NCI-H1105 treated with DMSO at 0.1 percent for 48 hours (cell line): ENCODE data around the gene FAM174C.
A peak's percentile ranks its signal among the peaks of the same experiment; 100 is the strongest.

Experiments
- DNase-seq: peaks from one replicate; lab custom pipeline; 2025; lab: John Stamatoyannopoulos, UW

Gene FAM174C

DNA sequence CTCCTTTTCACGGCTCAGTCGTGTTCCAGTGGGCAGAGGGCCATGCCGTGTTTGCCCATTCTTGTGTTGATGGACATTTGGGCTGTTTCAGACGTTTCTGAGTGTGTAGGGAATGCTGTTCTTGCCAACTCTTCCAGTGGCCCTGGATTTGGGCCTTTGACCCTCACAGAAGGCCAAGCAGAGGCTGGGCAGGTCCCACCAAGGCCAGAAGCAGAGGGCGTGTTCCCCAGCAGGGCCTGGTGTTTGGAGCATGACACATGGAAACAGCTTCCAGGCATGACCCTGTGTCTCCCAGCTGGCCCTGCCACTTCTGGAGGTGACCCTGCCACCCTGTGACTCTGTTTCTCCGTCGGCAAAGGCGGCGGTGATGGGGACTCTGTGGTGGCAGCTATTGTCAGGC lies 46.2 kb downstream of the FAM174C start:
- DNase-seq: no peak

DNA sequence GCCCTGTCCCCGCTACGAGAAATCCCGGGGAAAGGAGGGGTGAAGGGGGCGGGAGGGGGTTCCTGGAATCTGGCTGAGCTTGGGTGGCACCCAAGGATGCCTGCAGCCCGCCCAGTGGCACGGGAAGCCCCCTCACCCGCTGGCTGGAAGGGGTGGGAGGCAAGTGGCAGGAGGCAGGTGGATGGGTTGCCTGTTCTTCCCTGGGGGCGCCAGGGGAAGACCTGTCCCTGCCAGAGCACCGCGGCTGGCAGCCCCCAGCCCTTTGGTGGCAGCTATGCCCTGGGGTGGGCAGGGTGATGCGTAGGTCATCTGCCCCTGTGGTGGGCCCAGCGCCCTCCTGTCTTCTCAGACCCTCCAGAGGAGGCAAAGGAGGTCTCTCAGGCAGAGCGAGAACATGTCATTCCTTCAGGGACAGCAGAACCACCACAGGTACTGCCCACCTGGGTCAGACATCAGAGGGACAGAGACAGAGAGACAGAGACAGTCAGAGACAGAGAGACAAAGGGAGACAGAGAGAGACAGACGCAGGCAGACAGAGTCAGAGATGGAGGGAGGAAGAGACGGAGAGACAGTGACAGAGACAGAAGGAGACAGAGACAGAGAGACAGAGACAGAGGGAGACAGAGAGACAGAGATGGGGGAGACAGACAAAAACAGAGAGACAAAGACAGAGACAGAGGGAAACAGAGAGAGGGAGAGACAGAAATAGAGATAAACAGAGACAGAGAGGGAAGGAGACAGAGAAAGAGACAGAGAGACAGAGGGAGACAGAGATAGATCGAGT lies 47.1 kb downstream of the FAM174C start:
- no peak for DNase-seq

GRCh38 chr19:1324249-1324805 lies 49.0 kb downstream of the FAM174C start:
- no peak for DNase-seq

GRCh38 chr19:1324806-1325567 lies 49.7 kb downstream of the FAM174C start:
- peak; percentile 55 for DNase-seq

DNA sequence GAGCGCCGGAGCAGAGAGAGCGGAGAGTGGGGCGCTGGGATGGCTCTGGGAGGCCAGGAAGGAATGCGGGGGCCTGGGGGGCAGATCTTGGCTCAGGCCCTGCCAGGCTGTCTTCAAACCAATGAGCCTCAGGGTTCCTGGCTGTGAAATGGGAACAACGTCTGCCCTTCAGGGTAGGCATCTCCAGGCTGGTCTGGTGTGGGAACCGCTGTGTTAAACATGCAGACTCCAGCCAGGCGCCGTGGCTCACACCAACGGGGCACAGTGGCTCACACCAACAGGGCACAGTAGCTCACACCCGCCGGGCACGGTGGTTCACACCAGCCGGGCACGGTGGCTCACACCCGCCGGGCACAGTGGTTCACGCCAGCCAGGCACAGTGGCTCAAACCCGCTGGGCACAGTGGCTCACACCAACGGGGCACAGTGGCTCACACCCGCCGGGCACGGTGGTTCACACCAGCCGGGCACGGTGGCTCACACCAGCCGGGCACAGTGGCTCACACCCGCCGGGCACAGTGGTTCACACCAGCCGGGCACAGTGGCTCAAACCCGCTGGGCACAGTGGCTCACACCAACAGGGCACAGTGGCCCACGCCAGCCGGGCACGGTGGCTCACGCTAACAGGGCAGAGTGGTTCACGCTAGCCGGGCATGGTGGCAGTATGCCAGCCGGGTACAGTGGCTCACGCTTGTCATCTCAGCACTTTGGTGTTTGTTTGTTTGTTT lies 50.4 kb downstream of the FAM174C start:
- no peak for DNase-seq

GRCh38 chr19:1327125-1327524 lies 51.8 kb downstream of the FAM174C start:
- DNase-seq: no peak
